Rectal smooth muscle tissue (tissue), 1 donor: ENCODE measurements around the gene RNF212.

Experiments used
- H3K27ac ChIP-seq: one replicate; pipeline ENCODE4 v1.7.0; 2013; ENCODE audit warnings: low read depth, low read length, inconsistent platforms
- H3K27me3 ChIP-seq: one replicate; pipeline ENCODE4 v1.7.0; 2013; ENCODE audit warnings: low read length; ENCODE audit not compliant: control insufficient read depth, insufficient read depth
- H3K36me3 ChIP-seq: one replicate; pipeline ENCODE4 v1.7.0; 2013; ENCODE audit warnings: low read length; ENCODE audit not compliant: control insufficient read depth, insufficient read depth
- H3K4me1 ChIP-seq: one replicate; pipeline ENCODE4 v1.7.0; 2013; ENCODE audit warnings: low read length; ENCODE audit not compliant: control insufficient read depth, insufficient read depth
- H3K4me3 ChIP-seq: one replicate; pipeline ENCODE4 v1.7.0; 2013; ENCODE audit warnings: low read length
- H3K9ac ChIP-seq: one replicate; pipeline ENCODE4 v1.7.0; 2013; ENCODE audit warnings: low read length

Gene RNF212

GRCh38 chr4:1093391-1094335, 19.7 kb downstream of the RNF212 start:
- Histone ChIP-seq H3K9ac (no peak overlapping the region), H3K36me3 (no peaks in the 10 kb centered on the region), H3K27ac (no peak overlapping the region), H3K4me1 (no peaks in the 10 kb centered on the region), H3K27me3 (no peaks in the 10 kb centered on the region), H3K4me3 (no peak overlapping the region)

GRCh38 chr4:1092983-1093361, 20.4 kb downstream of the RNF212 start:
- no peaks in the 10 kb centered on the region for H3K4me1 ChIP-seq
- no peak overlapping the region for H3K27ac ChIP-seq
- H3K27me3 ChIP-seq = no peaks in the 10 kb centered on the region
- H3K9ac ChIP-seq = no peak overlapping the region
- no peaks in the 10 kb centered on the region for H3K36me3 ChIP-seq
- H3K4me3 ChIP-seq = no peak overlapping the region

DNA sequence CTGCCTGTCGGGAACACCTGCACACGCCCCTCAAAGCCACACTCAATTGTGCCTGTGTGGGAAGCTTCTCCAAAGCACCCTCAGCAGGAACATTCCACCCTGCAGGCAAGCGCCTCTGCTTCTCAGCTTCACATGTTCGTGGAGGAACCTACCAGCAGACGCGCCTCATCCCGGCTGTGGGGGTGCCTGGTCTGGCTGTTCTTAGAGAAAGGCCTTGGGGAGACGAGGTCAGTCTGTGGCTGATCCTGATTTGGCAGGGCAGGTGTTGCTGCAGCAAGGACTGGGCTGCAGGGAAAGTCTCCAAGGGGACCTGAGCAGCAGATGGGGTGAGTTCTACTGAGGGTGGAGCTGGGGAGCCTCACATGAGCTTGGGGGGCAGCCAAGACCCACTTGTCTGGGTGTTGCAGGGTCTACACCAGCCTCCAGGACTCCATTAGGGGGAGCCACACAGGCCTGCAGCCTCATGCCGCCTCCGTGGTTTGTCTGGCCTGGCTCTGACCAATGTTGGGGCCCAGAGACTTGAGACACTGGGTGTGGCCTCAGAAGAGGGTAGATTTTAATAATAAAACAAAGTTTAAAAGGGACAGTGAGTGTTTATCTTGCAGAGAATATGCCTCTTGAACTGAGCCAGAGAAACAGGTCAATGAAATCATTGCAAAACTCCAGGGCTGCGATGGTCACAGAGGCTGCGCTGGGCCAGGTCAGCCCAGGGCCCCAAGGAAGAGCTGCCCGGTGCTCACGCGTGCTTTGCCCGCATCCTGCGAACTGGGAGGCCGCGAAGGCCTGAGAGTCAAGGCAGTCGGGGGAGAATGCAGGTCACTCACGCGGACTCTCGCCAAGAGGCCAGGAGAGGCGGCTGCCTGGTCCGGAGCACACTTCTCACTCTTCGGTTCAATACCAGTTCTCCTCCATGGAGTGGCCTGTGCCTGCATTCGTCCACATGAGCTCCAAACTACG, 21.1 kb downstream of the RNF212 start:
- Histone ChIP-seq H3K27me3 (no peaks in the 10 kb centered on the region), H3K4me1 (no peaks in the 10 kb centered on the region), H3K27ac (no peak overlapping the region), H3K4me3 (no peak overlapping the region), H3K9ac (no peak overlapping the region), H3K36me3 (no peaks in the 10 kb centered on the region)

- H3K27ac ChIP-seq = no peak overlapping the region
- no peaks in the 10 kb centered on the region for H3K4me1 ChIP-seq
- H3K36me3 ChIP-seq = no peaks in the 10 kb centered on the region
- no peak overlapping the region for H3K9ac ChIP-seq
- H3K27me3 ChIP-seq = no peaks in the 10 kb centered on the region
- no peak overlapping the region for H3K4me3 ChIP-seq
These were observed 21.8 kb downstream of the RNF212 start for GRCh38 chr4:1091561-1091995.

GRCh38 chr4:1090465-1091440, 22.6 kb downstream of the RNF212 start:
- H3K4me1 ChIP-seq = no peaks in the 10 kb centered on the region
- no peak overlapping the region for H3K9ac ChIP-seq
- H3K36me3 ChIP-seq = no peaks in the 10 kb centered on the region

DNA sequence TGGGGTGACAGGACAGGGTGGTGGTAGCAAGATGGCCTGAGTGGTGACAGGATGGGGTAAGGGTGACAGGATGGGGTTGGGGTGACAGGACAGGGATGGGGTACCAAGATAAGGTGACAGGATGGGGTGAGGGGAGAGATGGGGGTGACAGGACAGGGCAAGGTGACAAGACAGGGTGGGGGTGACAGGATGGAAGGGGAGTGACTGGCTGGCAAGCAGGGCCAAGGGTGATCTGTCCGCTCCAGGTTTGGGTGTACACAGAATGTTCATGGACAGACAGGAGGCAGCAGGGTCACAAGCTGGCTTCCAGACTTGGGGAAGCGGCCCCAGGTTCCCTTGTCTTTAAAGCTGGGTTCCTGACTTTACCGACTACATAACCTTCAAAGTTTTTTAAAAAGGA, 23.3 kb downstream of the RNF212 start:
- Histone ChIP-seq H3K4me3 (no peak overlapping the region), H3K9ac (no peak overlapping the region), H3K27me3 (no peaks in the 10 kb centered on the region), H3K27ac (no peak overlapping the region), H3K36me3 (no peaks in the 10 kb centered on the region), H3K4me1 (no peaks in the 10 kb centered on the region)

More at GRCh38 chr4:1090465-1091440, 22.6 kb downstream of the RNF212 start:
- Histone ChIP-seq H3K27ac (no peak overlapping the region), H3K27me3 (no peaks in the 10 kb centered on the region), H3K4me3 (no peak overlapping the region)

DNA sequence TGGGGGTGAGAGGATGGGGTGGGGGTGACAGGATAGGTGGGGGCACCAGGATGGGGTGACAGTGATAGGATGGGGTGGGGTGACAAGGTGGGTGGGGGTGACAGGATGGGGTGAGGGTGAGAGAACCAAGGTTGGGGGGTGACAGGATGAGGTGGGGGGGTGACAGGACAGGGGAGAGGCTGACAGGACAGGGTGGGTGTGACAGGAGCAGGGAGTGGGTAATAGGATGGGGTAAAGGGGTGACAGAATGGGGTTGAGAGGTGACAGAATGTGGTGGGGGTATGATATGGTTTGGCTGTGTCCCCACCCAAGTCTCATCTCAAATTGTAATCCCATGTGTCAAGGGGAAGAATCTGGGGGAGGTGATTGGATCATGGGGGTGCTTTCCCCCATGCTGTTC, 26.0 kb downstream of the RNF212 start:
- Histone ChIP-seq H3K27ac (no peak overlapping the region), H3K27me3 (no peaks in the 10 kb centered on the region), H3K9ac (no peak overlapping the region), H3K36me3 (no peaks in the 10 kb centered on the region), H3K4me3 (no peak overlapping the region), H3K4me1 (no peaks in the 10 kb centered on the region)

GRCh38 chr4:1086011-1086410, 27.4 kb downstream of the RNF212 start:
- Histone ChIP-seq H3K27ac (no peak overlapping the region), H3K27me3 (no peaks in the 10 kb centered on the region), H3K4me3 (no peak overlapping the region)

GRCh38 chr4:1085404-1085799, 28.0 kb downstream of the RNF212 start:
- Histone ChIP-seq H3K27me3 (no peaks in the 10 kb centered on the region), H3K9ac (no peak overlapping the region), H3K36me3 (no peaks in the 10 kb centered on the region), H3K27ac (no peak overlapping the region), H3K4me1 (no peaks in the 10 kb centered on the region), H3K4me3 (no peak overlapping the region)

More at GRCh38 chr4:1086011-1086410, 27.4 kb downstream of the RNF212 start:
- H3K36me3 ChIP-seq = no peaks in the 10 kb centered on the region
- H3K4me1 ChIP-seq = no peaks in the 10 kb centered on the region
- no peak overlapping the region for H3K9ac ChIP-seq

DNA sequence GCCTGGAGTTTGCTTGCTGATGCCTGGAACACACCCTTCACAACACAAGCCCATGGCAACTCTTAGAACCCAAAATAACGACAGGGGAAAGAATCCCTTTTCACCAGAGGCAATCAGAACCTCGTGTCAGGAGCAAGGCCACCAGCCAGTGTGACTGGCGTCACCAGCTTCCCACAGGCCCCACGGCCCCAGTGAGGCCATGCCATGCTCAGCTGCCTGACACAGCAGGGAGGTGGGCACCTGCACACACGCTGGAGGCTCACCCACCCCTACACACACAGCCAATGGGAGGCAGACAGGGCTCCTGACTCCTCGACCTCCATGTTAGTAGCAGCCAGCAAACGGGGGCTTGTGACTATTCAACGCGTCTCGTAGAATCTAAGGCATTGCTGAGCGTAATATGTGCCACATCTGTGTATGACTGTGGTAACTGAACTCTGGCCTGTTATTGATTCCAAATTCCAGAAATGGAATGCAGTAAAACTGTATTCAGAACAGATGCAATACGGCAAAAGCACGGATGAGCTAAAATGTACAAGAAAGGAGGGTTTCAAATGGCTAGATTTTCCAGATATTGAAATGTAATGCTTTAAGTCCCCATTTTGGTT, 28.5 kb downstream of the RNF212 start:
- Histone ChIP-seq H3K27ac (no peak overlapping the region), H3K27me3 (no peaks in the 10 kb centered on the region), H3K4me3 (no peak overlapping the region), H3K4me1 (no peaks in the 10 kb centered on the region), H3K36me3 (no peaks in the 10 kb centered on the region), H3K9ac (no peak overlapping the region)

GRCh38 chr4:1084394-1084793, 29.0 kb downstream of the RNF212 start:
- no peaks in the 10 kb centered on the region for H3K36me3 ChIP-seq
- no peak overlapping the region for H3K4me3 ChIP-seq
- no peaks in the 10 kb centered on the region for H3K4me1 ChIP-seq
- no peak overlapping the region for H3K27ac ChIP-seq
- no peaks in the 10 kb centered on the region for H3K27me3 ChIP-seq
- H3K9ac ChIP-seq = no peak overlapping the region
